ENCODE data around the gene TTBK2. TPM values are rescaled to one million over a fixed set of nuclear protein-coding genes. Genes with fewer than 3 reads are reported as not detected.
"Not testable (repeated sequence)": the region's sequence is repeated elsewhere in the genome, so short reads cannot be mapped to it uniquely, and the experiment has no call there.

TTBK2 gene
- total RNA-seq, 1 experiment from 2014 or later = 17.2 TPM

- Histone ChIP-seq H3K27me3 (ENCODE audit: control insufficient read depth, insufficient read depth, low read length) (no peaks in the 10 kb centered on the region), H3K36me3 (ENCODE audit: control insufficient read depth, insufficient read depth, low read length) (no peaks in the 10 kb centered on the region), H3K4me3 (ENCODE audit: low read depth in 2 of 2, low read length in 2 of 2) (no peak overlapping the region), H3K9me3 (ENCODE audit: control insufficient read depth, insufficient read depth, low read depth, low read length) (no peaks in the 10 kb centered on the region), H3K4me1 (ENCODE audit: control insufficient read depth, insufficient read depth, low read length) (no peaks in the 10 kb centered on the region), H3K27ac (ENCODE audit: low read length) (no peak overlapping the region)
- ChIA-PET POLR2A (no interaction called here), CTCF (no interaction called here)
- DNase-seq (ENCODE audit: low read depth, low spot score) (no peak), ATAC-seq (no peak)
- in situ Hi-C loops (cut with HindIII; ENCODE audit: low pct_unique_long_range_greater_than_20kb, low sequenced_read_pairs) = no loop called here
- TF ChIP-seq SIN3A (IDR thresholded peaks at IDR 0.05; ENCODE audit: borderline replicate concordance, insufficient read depth, low read depth, low read length) (no peak), POLR2AphosphoS5 (IDR thresholded peaks at IDR 0.05; ENCODE audit: low read depth, low read length) (no peak), TCF7L2 (IDR thresholded peaks at IDR 0.05; ENCODE audit: low read depth, low read length) (no peak)
- TF ChIP-seq, protein P1, sequence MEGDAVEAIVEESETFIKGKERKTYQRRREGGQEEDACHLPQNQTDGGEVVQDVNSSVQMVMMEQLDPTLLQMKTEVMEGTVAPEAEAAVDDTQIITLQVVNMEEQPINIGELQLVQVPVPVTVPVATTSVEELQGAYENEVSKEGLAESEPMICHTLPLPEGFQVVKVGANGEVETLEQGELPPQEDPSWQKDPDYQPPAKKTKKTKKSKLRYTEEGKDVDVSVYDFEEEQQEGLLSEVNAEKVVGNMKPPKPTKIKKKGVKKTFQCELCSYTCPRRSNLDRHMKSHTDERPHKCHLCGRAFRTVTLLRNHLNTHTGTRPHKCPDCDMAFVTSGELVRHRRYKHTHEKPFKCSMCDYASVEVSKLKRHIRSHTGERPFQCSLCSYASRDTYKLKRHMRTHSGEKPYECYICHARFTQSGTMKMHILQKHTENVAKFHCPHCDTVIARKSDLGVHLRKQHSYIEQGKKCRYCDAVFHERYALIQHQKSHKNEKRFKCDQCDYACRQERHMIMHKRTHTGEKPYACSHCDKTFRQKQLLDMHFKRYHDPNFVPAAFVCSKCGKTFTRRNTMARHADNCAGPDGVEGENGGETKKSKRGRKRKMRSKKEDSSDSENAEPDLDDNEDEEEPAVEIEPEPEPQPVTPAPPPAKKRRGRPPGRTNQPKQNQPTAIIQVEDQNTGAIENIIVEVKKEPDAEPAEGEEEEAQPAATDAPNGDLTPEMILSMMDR (IDR thresholded peaks at IDR 0.05) = no peak
- TF ChIP-seq, protein P2, sequence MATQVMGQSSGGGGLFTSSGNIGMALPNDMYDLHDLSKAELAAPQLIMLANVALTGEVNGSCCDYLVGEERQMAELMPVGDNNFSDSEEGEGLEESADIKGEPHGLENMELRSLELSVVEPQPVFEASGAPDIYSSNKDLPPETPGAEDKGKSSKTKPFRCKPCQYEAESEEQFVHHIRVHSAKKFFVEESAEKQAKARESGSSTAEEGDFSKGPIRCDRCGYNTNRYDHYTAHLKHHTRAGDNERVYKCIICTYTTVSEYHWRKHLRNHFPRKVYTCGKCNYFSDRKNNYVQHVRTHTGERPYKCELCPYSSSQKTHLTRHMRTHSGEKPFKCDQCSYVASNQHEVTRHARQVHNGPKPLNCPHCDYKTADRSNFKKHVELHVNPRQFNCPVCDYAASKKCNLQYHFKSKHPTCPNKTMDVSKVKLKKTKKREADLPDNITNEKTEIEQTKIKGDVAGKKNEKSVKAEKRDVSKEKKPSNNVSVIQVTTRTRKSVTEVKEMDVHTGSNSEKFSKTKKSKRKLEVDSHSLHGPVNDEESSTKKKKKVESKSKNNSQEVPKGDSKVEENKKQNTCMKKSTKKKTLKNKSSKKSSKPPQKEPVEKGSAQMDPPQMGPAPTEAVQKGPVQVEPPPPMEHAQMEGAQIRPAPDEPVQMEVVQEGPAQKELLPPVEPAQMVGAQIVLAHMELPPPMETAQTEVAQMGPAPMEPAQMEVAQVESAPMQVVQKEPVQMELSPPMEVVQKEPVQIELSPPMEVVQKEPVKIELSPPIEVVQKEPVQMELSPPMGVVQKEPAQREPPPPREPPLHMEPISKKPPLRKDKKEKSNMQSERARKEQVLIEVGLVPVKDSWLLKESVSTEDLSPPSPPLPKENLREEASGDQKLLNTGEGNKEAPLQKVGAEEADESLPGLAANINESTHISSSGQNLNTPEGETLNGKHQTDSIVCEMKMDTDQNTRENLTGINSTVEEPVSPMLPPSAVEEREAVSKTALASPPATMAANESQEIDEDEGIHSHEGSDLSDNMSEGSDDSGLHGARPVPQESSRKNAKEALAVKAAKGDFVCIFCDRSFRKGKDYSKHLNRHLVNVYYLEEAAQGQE (IDR thresholded peaks at IDR 0.05; ENCODE audit: insufficient read depth in 1 of 2, low read depth in 2 of 2, low read length in 1 of 2) = no peak
- intact Hi-C loops (cut with micrococcal nuclease; ENCODE audit: unreplicated experiment) = no loop called here
- BruUV-seq (replicated peaks) = no TSS peak
Observed at GRCh38 chr15:42903388-42904324, 16.9 kb downstream of the TTBK2 start.

DNA sequence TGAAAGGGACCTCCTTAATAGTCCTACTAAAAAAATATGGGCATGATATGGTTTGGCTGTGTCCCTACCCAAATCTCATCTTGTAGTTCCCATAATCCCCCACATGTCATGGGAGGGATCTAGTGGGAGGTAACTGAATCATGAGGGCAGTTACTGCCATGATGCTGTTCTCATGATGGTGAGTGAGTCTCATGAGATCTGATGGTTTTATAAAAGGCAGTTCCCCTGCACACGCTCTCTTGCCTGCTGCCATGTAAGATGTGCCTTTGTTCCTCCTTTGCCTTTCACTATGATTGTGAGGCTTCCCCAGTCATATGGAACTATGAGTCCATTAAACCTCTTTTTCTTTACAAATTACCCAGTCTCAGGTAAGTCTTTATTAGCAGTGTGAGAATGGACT lies 26.7 kb downstream of the TTBK2 start:
- POLR2A ChIA-PET; BruUV-seq (replicated peaks); ATAC-seq; H3K27me3 ChIP-seq (ENCODE audit: control insufficient read depth, insufficient read depth, low read length); CTCF ChIA-PET; H3K36me3 ChIP-seq (ENCODE audit: control insufficient read depth, insufficient read depth, low read length); in situ Hi-C loops (cut with HindIII; ENCODE audit: low pct_unique_long_range_greater_than_20kb, low sequenced_read_pairs); H3K9me3 ChIP-seq (ENCODE audit: control insufficient read depth, insufficient read depth, low read depth, low read length); H3K27ac ChIP-seq (ENCODE audit: low read length); DNase-seq (ENCODE audit: low read depth, low spot score); H3K4me3 ChIP-seq (ENCODE audit: low read depth in 2 of 2, low read length in 2 of 2); intact Hi-C loops (cut with micrococcal nuclease; ENCODE audit: unreplicated experiment); H3K4me1 ChIP-seq (ENCODE audit: control insufficient read depth, insufficient read depth, low read length): not testable (repeated sequence)

GRCh38 chr15:42891569-42891968 lies 29.0 kb downstream of the TTBK2 start:
- intact Hi-C loops (cut with micrococcal nuclease; ENCODE audit: unreplicated experiment) (no loop called here), in situ Hi-C loops (cut with HindIII; ENCODE audit: low pct_unique_long_range_greater_than_20kb, low sequenced_read_pairs) (no loop called here)
- peaks cover 5% of the 10 kb centered on the region; the same call in 1 of the 2 replicates for H3K4me1 ChIP-seq (ENCODE audit: control insufficient read depth, insufficient read depth, low read length)
- no peak overlapping the region for H3K27ac ChIP-seq (ENCODE audit: low read length)
- no peaks in the 10 kb centered on the region for H3K36me3 ChIP-seq (ENCODE audit: control insufficient read depth, insufficient read depth, low read length)
- ChIA-PET POLR2A (interaction anchor here (0.6 kb wide), 1 partner anchor 160 kb away, joined by 6 read pairs; no protein-coding TSS in a partner anchor), CTCF (no interaction called here)
- no peak overlapping the region for H3K4me3 ChIP-seq (ENCODE audit: low read depth in 2 of 2, low read length in 2 of 2)
- 0 out of 2 replicates have a peak, but pooled peaks cover 4% of the 10 kb centered on the region for H3K9me3 ChIP-seq (ENCODE audit: control insufficient read depth, insufficient read depth, low read depth, low read length)
- no TSS peak for BruUV-seq (replicated peaks)
- H3K27me3 ChIP-seq (ENCODE audit: control insufficient read depth, insufficient read depth, low read length) = no peaks in the 10 kb centered on the region
- no peak for ATAC-seq
- TF ChIP-seq, protein P1 (IDR thresholded peaks at IDR 0.05) = no peak
- TF ChIP-seq, protein P2 (IDR thresholded peaks at IDR 0.05; ENCODE audit: insufficient read depth in 1 of 2, low read depth in 2 of 2, low read length in 1 of 2) = no peak
- TF ChIP-seq TCF7L2 (IDR thresholded peaks at IDR 0.05; ENCODE audit: low read depth, low read length) = no peak
- TF ChIP-seq SIN3A (IDR thresholded peaks at IDR 0.05; ENCODE audit: borderline replicate concordance, insufficient read depth, low read depth, low read length) = no peak
- TF ChIP-seq POLR2AphosphoS5 (IDR thresholded peaks at IDR 0.05; ENCODE audit: low read depth, low read length) = no peak
- no peak for DNase-seq (ENCODE audit: low read depth, low spot score)

All from Panc1 (cell line).